Measurements from ENCODE around the gene PCBP4.
"Not testable (repeated sequence)": the region's sequence is repeated elsewhere in the genome, so short reads cannot be mapped to it uniquely, and the experiment has no call there.

PCBP4 gene

DNA sequence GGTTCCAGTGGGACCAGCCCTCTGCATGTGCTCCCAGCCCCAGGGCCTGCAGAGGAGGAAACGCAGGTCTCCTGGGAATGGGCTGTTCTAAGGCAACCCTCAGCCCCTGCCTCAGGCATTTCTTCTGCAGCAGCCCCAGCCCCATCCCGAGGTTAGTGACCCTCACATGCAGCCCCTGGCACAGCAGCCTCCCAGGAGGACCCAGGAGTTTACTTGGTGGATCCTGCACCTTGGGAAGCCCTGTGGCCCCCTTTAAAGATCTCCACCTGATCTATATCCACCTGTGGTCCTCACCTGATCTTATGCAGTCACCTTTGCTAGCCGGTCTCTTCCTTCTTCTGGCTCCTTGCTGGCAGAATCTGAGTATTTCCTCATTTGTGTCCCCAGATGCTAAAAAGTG lies 38.3 kb downstream of the PCBP4 start:
- DNase-seq (ENCODE audit: low read depth, low spot score); H3K27ac ChIP-seq: not testable (repeated sequence)

- DNase-seq (ENCODE audit: low read depth, low spot score), result no peak
These were observed 38.8 kb downstream of the PCBP4 start for GRCh38 chr3:51928438-51928837.

GRCh38 chr3:51927061-51927977 lies 39.9 kb downstream of the PCBP4 start:
- no peak for DNase-seq (ENCODE audit: low read depth, low spot score)
- H3K27ac ChIP-seq, result no peak overlapping the region

More at GRCh38 chr3:51928438-51928837, 38.8 kb downstream of the PCBP4 start:
- no peak overlapping the region for H3K27ac ChIP-seq

GRCh38 chr3:51921081-51921578 lies 46.1 kb downstream of the PCBP4 start:
- no peak overlapping the region for H3K27ac ChIP-seq
- DNase-seq (ENCODE audit: low read depth, low spot score), result no peak

DNA sequence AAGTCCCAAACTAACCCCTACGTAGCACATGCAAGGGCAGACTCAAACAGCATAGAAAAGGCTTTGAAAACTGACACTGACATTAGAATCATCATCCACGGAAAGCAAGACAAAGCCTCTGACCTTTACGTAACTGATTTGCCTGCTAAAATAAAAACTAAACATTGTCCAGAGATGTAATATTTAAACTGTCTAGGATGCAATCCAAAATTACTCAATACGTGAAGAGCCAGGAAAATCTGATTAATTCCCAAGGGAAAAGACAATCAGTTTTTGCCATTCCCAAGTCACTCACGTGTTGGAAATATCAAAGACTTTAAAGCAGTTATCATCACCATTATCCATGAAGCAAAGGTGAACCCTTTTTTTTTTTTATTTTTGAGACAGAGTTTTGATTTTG lies 50.8 kb downstream of the PCBP4 start:
- H3K27ac ChIP-seq, result no peak overlapping the region
- DNase-seq (ENCODE audit: low read depth, low spot score), result no peak

- H3K27ac ChIP-seq, result peak overlapping the region; percentile 58
- no peak for DNase-seq (ENCODE audit: low read depth, low spot score)
These were observed 59.2 kb downstream of the PCBP4 start for GRCh38 chr3:51908026-51908425.
